HAP-1 (cell line): ENCODE measurements around the gene CENATAC.
"Not testable (repeated sequence)": the region's sequence is repeated elsewhere in the genome, so short reads cannot be mapped to it uniquely, and the experiment has no call there.

Source experiments
- DNase-seq, 2 experiments: peaks; one replicate each; pipeline ENCODE4 v3.0.0-alpha.2; 2016 to 2020; ENCODE audit warnings: low spot score in 2 of 2
- H3K27me3 ChIP-seq: fragments of 250-450 bp; sonication (Bioruptor Pico); 2 replicates; pipeline ENCODE4 v1.5.1; 2020; ENCODE audit warnings: low read depth, mild to moderate bottlenecking, moderate library complexity
- H3K36me3 ChIP-seq: fragments of 250-450 bp; sonication (Bioruptor Pico); replicated peaks from 2 replicates; pipeline ENCODE4 v1.5.1; 2020; ENCODE audit warnings: mild to moderate bottlenecking
- H3K4me1 ChIP-seq: fragments of 250-450 bp; sonication (Bioruptor Pico); 2 replicates; pipeline ENCODE4 v1.5.1; 2020; ENCODE audit warnings: mild to moderate bottlenecking
- H3K4me3 ChIP-seq: fragments of 250-450 bp; sonication (Bioruptor Pico); 2 replicates; pipeline ENCODE4 v1.5.1; 2020; ENCODE audit warnings: mild to moderate bottlenecking, moderate library complexity
- H3K9me3 ChIP-seq: fragments of 250-450 bp; sonication (Bioruptor Pico); 2 replicates; pipeline ENCODE4 v1.5.1; 2020; ENCODE audit warnings: mild to moderate bottlenecking, moderate library complexity
- in situ Hi-C: fragments of 300-500 bp; cut with MboI; formaldehyde crosslinking; loops from 3 replicates; pipeline ENCODE4 v1.14.3; 2020; ENCODE audit warnings: low sequenced_read_pairs, inconsistent platforms, mixed read lengths

Gene CENATAC

DNA sequence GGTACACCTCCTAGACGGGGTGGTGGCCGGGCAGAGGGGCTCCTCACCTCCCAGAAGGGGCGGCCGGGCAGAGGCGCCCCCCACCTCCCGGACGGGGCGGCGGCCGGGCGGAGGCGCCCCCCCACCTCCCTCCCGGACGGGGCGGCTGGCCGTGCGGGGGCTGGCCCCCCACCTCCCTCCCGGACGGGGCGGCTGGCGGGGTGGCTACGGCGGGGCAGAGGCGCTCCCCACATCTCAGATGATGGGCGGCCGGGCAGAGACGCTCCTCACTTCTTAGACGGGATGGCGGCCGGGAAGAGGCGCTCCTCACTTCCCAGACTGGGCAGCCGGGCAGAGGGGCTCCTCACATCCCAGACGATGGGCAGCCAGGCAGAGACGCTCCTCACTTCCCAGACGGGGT lies 61.2 kb downstream of the CENATAC start:
- H3K27me3 ChIP-seq, DNase-seq, H3K9me3 ChIP-seq, in situ Hi-C loops, H3K4me3 ChIP-seq: not testable (repeated sequence)
- Histone ChIP-seq H3K4me1 (peaks cover 14% of the 10 kb centered on the region), H3K36me3 (peaks cover 17% of the 10 kb centered on the region)

DNA sequence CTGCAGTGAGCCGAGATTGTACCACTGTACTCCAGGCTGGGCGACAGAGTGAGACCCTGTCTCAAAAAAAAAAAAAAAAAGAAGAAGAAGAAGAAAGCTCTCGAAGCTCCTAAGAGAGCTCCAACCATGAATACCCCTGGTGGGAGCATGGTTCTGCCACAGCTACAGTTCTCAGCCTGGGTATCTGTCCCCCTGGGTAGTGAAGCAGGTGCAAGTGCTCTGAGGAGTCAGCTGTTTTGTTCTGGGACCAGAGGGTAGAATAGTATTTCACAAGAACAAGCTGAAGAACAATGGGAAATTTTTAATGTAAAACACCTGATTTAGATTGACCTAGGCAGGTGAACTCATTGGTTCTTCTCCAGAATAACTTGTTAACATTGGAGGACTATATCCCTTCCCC lies 63.3 kb downstream of the CENATAC start:
- no peak overlapping the region for H3K4me3 ChIP-seq
- H3K27me3 ChIP-seq: no peaks in the 10 kb centered on the region
- peaks cover 6% of the 10 kb centered on the region for H3K4me1 ChIP-seq
- in situ Hi-C loops: no loop called here
- H3K36me3 ChIP-seq: peaks cover 3% of the 10 kb centered on the region
- no peak for DNase-seq
- no peaks in the 10 kb centered on the region for H3K9me3 ChIP-seq

DNA sequence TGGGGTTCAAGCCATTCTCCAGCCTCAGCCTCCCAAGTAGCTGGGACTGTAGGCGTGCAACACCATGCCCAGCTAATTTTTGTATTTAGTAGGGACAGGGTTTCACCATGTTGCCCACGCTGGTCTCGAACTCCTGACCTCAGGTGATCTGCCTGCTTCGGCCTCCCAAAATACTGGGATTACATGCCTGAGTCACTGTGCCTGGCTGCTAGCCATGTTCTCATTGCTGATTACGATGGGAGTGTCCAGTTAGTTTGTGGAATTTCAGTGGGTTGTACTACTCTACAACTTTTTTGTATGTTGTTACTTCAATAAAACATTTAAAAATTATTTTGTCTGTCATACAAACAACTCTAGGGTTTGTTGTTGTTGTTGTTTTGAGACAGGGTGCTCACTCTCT lies 64.8 kb downstream of the CENATAC start:
- in situ Hi-C loops: no loop called here
- peaks cover 12% of the 10 kb centered on the region for H3K4me1 ChIP-seq
- DNase-seq: no peak
- no peaks in the 10 kb centered on the region for H3K27me3 ChIP-seq
- H3K9me3 ChIP-seq: no peaks in the 10 kb centered on the region
- H3K4me3 ChIP-seq: no peak overlapping the region
- H3K36me3 ChIP-seq: peaks cover 3% of the 10 kb centered on the region; the same call in 1 of the 2 replicates

DNA sequence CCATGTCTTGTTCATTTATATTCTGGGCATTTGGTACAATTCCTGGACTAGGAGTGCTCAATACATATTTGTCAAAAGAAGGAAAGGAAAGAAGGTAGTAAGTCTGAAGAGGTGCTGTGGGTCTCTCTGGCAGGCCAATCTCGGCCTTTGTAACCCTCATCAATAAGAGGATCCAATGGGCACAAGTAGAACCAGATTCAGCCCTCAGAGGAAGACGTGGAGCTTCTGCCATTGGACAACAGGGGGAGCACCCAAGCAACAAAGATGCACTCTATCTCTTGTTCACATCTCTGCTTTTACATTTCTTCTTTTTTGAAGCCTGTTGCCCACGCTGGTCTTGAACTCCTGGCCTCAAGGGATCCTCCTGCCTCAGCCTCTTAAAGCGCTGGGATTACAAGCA lies 67.4 kb downstream of the CENATAC start:
- H3K4me3 ChIP-seq: no peak overlapping the region
- no peaks in the 10 kb centered on the region for H3K27me3 ChIP-seq
- DNase-seq: peak in 1 of 2 experiments; percentile 39
- in situ Hi-C loops: no loop called here
- H3K36me3 ChIP-seq: peaks cover 3% of the 10 kb centered on the region
- H3K9me3 ChIP-seq: no peaks in the 10 kb centered on the region
- peaks cover 9% of the 10 kb centered on the region for H3K4me1 ChIP-seq
